Midbrain (tissue), 1 donor: Measurements from ENCODE around the gene DNAH14.
"Not testable (repeated sequence)": the region's sequence is repeated elsewhere in the genome, so short reads cannot be mapped to it uniquely, and the experiment has no call there.

Source experiments
- DNase-seq: peaks from one replicate; lab custom pipeline; 2025; lab: John Stamatoyannopoulos, UW

The DNAH14 gene

DNA sequence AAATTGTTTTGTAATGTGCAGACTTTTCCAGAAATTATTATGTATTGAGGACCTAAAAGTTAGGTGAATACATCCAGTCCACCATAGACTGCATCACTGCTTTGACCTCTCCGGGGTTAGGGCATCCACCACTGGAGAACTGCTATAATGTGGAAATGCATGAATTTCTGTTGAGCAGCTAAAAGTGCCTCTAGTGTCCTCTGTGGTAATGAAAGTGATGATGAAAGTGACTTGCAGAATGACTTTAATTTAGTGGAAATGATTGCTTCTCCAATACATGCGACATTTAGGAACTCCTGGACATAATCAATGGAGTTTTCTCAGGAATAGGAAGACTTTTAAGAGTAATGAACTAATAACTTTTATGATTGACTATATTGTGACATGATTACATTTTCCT lies 327.6 kb downstream of the DNAH14 start:
- DNase-seq, result no peak

DNA sequence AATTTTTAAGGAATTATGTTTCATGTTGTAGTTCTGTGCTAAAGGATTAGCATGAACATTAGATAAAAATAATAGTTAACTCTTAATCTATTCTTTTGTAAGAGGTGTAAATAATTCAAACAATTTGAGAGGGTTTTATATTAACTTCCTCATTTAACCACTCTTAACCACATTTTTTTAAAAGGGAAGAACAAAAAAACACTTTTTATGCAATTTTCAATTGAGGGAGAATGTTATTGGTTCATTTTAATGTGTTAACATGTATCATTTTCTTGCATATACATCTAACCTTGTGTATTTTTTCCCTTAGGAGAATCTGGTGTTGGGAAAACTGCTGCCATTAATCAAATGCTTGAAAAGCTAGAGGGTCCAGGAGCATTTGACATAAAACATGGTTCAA lies 329.3 kb downstream of the DNAH14 start:
- no peak for DNase-seq

DNA sequence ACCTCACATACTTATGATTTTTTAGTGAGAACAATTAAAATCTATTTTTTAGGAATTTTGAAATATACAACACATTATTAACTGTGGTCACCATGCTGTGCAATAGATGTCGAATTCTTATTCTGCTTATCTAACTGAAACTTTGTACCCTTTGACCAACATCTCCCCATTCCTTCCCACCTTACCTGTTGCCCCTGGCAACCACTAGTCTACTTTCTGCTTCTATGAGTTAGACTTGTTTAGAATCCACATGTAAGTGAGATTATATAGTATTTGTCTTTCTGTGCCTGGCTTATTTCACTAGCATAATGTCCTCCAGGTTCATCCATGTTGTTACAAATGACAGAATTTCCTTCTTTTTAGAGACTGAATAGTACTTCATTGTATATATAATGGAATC lies 330.1 kb downstream of the DNAH14 start:
- DNase-seq, result no peak

DNA sequence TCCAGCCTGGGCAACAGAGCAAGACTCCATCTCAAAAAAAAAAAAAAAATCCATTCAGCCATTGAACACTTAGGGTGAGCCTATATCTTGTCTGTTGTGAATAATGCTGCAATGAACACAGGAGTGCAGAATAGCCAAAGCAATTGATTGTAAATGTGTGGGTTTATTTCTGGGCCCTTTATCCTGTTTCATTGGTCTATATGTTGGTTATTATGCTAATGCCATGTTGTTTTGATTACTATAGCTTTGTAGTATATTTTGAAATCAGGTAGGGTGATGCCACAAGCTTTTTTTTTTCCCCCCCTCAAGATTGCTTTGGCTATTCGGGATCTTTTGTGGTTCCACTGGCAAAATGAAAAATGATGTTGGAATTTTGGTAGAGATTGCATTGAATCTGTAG lies 330.8 kb downstream of the DNAH14 start:
- no peak for DNase-seq

DNA sequence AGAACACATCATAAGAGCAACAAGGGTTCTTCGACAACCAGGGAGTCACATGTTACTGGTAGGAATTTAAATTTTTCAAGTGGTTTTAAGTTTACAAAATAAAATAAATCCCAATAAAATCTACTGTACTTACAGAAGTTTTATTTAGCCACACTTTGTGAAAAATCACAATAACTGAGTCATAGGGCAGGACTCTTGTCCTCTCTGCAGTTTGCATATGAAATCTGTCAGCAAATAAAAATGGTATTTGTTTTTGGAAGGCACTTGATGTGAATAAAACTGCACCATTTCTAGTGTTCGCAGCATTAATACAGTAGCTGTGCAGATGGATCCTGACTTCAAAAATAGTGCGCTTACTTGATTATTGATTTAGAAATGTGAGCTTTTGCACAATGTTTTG lies 348.0 kb downstream of the DNAH14 start:
- no peak for DNase-seq

DNA sequence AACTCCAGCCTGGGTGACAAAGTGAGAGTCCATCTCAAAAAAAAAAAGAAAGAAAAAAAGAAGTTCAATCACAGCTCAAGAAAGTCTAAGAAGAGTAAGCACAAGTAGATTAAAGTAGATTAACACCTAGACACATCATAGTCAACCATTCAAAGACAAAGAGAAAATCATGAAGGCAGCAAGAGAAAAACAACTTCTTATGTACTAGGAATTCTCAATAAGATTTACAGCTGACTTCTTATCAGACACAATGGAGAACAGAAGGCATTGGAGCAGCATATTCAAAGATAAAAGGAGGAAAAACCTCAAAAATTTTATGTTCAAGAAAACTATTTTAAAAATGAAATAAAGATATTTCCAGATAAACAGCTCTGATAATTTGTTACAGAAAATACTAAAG lies 351.1 kb downstream of the DNAH14 start:
- DNase-seq, result no peak

DNA sequence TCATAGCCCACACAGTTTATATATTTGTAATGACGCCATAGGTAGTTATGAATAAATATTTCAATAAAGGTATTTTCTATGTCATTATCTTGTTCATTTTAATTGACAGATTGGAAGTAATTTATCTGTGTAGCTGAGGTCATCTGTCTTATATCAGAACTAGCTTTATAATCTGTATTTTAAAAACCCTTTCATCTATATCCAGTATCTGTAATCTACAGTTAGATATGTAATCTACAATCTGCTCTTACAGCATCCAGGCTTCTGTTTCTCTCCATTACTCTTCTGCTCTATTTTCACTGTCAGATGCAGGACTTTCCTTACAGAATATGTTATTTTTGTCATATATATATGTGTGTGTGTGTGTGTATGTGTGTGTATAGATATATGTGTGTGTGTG lies 360.8 kb downstream of the DNAH14 start:
- DNase-seq, result no peak

DNA sequence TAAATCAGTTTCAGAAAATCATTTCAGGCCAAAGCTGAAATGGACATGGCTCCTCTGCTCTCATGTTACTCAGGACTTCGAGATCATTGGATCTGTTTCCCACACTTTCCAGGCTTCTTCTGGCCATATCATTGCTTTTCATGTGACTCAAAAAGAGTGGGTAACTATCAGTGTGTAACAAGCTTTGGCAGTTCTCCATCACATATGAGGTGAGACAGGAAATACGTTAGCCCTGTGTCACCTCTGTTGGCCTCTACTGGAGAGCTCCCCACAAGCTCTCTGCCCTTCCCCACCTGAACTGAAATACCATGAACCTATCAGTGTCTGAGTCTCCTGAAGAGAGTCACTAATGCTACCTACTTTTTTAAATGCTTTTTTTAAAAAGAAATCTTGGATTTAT lies 370.1 kb downstream of the DNAH14 start:
- no peak for DNase-seq

DNA sequence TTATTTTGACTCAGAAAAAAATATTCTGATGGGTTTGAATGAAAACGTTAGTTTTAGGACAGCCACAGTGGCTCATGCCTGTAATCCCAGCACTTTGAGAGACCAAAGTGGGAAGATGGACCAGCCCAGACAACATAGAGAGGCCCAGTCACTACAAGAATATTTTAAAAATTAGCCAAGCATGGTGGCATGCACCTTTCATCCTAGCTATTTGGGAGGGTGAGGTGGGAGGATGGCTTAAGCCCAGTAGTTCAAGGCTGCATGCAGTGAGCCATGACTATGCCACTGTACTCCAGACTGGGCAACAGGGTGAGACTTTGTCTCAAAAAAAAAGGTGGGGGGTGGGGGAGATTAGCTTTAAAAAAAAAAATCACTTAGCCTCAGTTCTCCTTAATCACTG lies 370.9 kb downstream of the DNAH14 start:
- no peak for DNase-seq

DNA sequence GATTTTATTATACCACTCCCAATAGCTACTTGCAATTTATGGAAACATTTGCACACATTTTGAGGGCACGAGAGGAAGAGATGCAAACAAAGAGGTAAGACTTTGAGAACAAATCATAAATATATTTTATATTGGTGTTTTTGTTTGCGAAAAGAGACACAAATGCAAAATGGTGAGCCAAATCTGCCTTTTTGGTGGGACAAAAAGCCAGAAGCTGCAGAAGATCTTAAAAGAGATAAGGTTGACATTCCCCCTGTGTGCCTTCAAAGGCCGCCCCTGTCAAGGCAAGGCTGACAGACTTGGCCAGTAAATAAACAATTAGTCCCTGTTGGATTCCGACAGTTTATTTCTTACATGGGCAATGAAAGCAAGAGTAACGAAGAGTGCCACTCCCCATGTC lies 375.5 kb downstream of the DNAH14 start:
- DNase-seq, result no peak

DNA sequence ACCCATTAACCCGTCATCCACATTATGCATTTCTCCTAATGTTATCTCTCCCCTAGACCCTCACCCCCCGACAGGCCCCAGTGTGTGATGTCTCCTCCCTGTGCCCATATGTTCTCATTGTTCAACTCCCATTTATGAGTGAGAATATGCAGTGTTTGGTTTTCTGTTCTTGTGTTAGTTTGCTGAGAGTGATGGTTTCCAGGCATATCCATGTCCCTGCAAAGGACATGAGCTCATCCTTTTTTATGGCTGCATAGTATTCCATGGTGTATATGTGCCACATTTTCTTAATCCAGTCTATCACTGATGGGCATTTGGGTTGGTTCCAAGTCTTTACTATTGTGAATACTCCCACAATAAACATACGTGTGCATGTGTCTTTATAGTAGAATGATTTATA lies 381.1 kb downstream of the DNAH14 start:
- not testable (repeated sequence) for DNase-seq

DNA sequence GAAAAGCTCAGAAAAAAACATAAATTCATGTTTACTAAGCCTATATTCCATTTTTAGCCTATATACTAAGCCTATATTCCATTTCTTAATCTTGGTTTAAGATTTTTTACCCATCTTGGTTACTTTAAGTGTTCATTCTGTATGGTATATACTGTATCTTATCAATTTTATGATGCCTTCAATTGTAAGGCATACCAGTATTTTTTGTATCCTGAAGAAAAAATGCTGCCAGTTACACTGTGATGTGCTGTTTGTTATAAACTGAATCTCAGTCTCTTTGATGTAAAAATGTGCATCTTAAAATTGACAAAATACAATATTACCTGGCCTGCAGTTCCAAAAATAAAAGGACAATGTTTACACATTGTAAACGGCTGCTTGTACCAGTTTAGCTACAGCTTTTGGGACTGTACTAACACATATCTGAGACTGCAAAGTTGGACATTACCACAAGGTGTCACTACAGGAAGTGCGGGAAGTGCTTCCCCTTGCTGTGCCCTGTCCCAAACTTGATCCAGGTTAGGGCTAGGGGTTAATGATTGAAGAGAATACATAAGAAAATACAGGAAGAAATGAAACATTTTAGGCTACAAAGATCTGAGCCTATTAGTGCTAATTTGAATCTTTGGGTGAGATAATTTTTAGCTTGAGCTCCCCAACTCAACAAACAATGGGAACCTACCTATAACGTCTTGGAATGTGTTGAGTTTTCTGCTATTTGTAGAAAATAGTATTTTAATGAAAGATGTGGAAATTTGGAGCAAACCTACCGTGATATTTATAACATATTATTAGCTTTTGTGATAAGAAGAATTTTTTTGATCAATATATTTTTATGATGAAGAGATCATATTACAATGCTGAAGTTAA lies 389.5 kb downstream of the DNAH14 start:
- peak; percentile 19 for DNase-seq

DNA sequence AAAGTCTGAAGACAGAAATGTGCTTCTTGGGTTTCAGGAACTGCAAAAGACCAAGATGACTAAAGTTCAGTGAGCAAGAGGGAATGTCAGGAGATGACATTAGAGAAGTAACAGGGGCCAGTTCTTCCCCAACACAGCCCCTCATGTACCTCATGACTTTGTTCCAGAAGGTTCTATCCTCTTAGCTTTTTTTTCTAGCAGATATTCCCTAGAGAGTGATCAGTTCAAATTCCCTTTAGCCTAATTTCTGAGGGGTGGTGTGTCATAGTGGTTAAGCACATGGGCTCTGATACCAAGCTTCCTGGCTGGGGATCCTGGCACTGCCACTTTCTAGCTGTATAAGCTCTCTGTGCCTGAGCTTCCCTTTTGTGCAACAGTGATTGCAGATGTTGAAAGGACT lies 390.4 kb downstream of the DNAH14 start:
- DNase-seq, result no peak

DNA sequence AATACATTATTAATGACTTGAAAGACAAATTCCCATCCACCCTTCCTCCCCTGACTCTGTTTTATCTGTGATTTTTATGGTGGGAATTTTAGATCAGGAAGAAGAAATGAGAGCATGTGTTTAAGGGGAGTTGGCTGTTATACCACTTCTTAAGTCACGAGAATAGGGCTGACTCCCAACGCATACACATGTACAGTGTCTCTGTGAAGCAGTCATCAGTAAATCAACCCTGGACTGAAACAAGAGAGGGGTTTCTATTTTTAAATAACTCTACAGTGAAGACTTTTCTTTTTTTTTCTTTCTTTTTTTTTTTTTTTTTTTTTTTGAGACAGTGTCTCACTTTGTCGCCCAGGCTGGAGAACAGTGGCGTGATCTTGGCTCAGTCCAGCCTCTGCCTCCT lies 392.3 kb downstream of the DNAH14 start:
- no peak for DNase-seq

DNA sequence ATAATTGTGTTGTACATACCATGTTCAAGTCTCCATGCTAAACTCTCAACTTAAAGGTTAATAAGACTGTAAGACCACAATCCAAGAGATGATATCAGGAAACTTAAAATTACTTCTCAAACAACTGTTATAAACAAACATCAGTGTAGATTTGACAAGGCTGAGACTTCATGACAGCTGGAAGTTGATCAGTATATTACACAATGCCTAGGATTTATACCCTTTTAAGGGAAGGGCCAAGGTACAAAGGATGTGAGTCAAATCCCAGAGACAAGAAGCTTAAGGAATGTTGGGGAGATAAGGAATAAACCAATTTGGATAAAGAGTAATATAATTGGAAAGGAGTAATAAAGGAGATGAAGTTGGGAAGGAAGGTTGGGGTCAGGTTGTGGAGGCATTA lies 399.6 kb downstream of the DNAH14 start:
- DNase-seq, result no peak

DNA sequence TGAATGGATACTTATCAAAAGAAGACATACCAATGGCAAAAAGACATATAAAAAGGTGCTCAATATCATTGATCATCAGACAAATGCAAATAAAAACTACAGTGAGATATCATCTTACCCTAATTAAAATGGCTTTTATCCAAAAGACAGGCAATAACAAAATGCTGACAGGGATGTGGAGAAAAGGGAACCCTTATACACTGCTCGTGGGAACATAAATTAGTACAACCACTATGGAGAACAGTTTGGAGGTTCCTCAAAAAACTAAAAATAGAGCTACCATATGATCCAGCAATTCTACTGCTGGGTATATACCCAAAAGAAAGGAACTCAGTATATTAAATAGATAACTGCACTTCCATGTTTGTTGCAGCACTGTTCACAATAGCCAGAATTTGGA lies 400.5 kb downstream of the DNAH14 start:
- DNase-seq, result not testable (repeated sequence)

DNA sequence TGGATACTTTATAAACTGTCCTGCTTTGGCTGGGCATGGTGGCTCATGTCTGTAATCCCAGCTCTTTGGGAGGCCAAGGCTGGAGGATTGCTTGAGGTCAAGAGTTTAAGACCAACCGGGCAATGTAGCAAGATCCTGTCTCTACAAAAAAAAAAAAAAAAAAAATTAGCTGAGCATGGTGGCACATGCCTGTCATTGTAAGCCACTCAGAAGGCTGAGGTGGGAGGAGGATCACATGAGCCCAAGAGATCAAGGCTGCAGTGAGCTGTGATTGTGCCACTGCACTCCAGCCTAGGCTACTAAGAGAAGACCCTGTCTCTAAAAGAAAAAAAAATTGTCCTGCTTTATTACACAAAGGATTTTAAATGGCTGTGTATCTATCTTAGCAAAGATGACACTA lies 403.2 kb downstream of the DNAH14 start:
- no peak for DNase-seq

DNA sequence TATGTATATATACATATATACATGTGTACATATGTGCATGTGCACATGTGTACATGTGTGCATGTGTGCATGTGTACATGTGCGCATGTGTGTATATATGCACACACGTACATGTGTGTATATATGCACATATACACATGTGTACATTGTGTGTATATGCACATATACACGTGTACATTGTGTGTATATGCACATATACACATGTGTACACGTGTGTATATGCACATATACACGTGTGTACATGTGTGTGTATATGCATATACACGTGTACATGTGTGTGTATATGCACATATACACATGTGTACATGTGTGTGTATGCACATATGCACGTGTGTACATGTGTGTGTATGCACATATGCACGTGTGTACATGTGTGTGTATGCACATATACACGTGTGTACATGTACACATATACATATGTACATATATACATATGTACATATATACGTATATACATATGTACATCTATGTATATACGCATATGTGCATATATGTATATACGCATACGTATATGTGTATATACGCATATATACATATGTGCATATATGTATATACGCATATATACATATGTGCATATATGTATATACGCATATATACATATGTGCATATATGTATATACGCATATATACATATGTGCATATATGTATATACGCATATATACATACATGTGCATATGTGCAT lies 405.8 kb downstream of the DNAH14 start:
- not testable (repeated sequence) for DNase-seq

DNA sequence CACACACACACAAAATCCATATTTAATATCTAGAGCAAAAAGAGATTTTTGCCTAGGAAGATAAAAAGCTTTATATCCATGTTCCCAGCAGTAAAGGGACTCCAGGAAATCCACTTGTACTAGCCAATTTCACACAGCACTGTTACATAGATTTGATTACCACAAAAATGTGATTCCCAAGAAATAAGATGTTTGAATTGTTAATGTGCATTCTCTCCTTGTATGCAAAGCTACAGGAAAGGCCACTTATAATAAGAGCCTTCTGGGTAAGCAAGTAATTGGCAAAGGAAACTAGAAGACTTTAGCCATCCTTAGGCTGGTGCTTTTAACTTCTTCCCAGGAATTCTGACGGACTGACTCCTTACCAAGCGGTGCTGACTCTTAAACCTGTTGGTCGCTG lies 409.1 kb downstream of the DNAH14 start:
- DNase-seq, result no peak

DNA sequence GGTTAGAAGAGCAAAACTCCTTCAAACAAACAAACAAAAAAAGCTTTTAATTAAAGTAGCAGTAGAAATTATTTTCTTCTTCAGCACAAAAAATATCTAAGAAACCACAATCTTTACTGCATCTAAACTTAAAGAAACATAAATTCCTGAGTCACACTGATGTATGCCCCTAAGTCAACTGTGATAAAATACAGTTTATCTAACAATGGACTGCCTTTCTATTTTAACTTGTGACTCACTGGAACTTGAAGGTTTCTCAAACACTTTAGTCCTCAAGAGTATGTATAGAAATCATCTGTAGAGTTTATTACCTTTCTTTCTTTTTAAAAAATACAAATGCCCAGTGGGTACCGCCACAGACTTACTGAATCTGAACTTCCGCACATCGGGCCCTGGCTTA lies 412.2 kb downstream of the DNAH14 start:
- DNase-seq, result no peak

DNA sequence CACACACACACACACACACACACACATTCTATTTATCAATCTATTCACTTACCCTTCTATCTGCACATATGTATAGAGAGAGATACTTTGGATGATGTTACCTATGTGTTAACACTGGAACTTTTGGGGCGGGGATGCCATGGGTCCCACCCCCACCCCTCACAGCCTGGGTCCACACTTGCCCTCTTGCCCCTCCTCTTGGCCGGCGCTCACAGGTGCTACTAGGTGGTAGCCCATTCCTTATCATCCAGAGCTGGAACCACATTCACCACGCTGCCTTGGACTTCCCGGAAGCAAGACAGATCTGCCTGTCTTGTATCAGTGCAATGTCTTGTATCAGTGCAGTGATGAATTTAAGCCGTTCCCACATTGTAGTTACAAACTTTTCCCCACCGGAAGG lies 413.2 kb downstream of the DNAH14 start:
- DNase-seq, result no peak

DNA sequence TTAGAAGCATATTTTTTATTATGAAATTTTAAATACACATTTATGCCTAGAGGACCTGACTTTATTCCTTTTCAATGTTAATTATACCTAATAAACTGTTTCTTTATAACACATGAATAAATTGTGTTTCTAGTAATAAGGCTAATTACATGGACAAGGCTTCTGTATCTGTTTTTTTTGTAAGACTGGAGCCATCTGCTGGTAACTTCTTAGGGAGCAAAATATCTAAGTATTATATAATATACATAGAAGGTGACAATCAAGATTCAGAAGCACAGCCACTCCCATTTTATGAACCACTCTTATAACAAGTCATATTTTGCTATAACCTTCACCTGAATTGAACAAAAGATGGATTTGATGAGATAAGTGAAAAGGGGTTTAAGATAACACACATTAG lies 414.1 kb downstream of the DNAH14 start:
- no peak for DNase-seq

DNA sequence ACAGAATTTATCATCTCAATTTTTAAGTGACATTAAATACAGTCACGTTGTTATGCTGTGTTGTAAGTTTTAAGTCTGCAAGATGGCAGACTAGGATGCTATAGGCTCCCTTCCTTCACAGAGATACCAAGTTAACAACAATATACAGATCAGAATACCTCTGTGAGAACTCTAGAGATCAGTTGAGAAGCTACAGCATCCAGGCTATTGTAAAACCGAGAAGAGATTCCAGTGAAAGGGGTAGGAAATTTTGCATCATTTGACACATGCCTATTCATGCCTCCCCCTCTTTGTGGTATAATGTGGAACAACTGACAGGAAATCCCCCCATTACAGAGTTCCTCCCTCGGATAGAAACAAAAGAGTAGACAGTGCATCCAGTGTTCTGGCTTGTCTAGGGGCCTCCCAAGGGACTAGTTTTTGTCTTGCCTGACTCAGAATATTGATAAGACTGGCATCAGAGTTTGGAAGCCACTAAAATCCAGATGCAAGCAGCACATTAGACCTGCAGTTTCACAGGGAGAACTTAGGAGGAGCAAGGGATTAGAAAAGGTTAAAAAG lies 417.7 kb downstream of the DNAH14 start:
- DNase-seq, result no peak
